IPS-18a (cell line): ENCODE data around the gene CNTNAP4.

Experiments used
- H3K27ac ChIP-seq: one replicate; pipeline ENCODE4 v1.5.1; 2013; ENCODE audit warnings: low read length
- H3K27me3 ChIP-seq: one replicate; pipeline ENCODE4 v1.6.1; 2013; ENCODE audit warnings: mild to moderate bottlenecking, low read length; ENCODE audit not compliant: control insufficient read depth, insufficient read depth
- H3K36me3 ChIP-seq: one replicate; pipeline ENCODE4 v1.6.1; 2013; ENCODE audit warnings: low read depth, low read length; ENCODE audit not compliant: control insufficient read depth
- H3K4me1 ChIP-seq: one replicate; pipeline ENCODE4 v1.6.1; 2013; ENCODE audit warnings: low read depth, low read length; ENCODE audit not compliant: control insufficient read depth
- H3K4me3 ChIP-seq: one replicate; pipeline ENCODE4 v1.5.1; 2013; ENCODE audit warnings: low read length
- H3K9ac ChIP-seq: one replicate; pipeline ENCODE4 v1.6.1; 2013; ENCODE audit warnings: mild to moderate bottlenecking, low read length, moderate library complexity
- H3K9me3 ChIP-seq: one replicate; pipeline ENCODE4 v1.6.1; 2013; ENCODE audit warnings: low read depth, low read length; ENCODE audit not compliant: control insufficient read depth

CNTNAP4 gene

DNA sequence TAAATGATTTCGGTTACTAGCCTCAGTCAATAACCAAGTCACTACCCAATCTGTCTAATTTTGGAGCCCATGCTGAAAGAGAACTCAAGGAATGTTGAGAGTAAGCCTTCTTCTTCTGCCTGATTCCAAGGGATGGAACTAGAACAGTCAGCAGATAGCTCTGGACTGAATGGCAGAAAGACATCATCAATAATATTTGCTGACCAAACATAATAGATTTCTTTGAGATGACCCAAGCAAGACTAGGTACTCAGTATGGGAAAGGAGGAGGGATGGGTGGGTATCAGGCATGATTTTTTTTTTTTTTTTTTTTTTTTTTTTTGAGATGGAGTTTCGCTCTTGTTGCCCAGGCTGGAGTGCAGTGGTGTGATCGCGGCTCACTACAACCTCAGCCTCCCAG lies 330.1 kb downstream of the CNTNAP4 start:
- no peaks in the 10 kb centered on the region for H3K36me3 ChIP-seq
- no peaks in the 10 kb centered on the region for H3K27me3 ChIP-seq
- H3K4me1 ChIP-seq: no peaks in the 10 kb centered on the region
- no peak overlapping the region for H3K4me3 ChIP-seq
- H3K9ac ChIP-seq: no peak overlapping the region
- H3K9me3 ChIP-seq: no peaks in the 10 kb centered on the region
- no peak overlapping the region for H3K27ac ChIP-seq
